ENCODE data around the gene TTC21A. TPM values are rescaled to one million over a fixed set of nuclear protein-coding genes. Genes with fewer than 3 reads are reported as not detected.
A peak's percentile ranks its signal among the peaks of the same experiment; 100 is the strongest.

The TTC21A gene
- total RNA-seq, 1 donor from 2014 or later: 16.1 TPM

GRCh38 chr3:39125841-39126500 is 18.5 kb downstream of the TTC21A start:
- Mint-ChIP-seq H3K27ac (peak overlapping the region; percentile 88), H3K4me3 (ENCODE audit: low read depth) (no peak overlapping the region), H3K9me3 (ENCODE audit: low read depth) (no peaks in the 10 kb centered on the region), H3K36me3 (ENCODE audit: insufficient read depth) (peaks cover 1% of the 10 kb centered on the region), H3K4me1 (ENCODE audit: low read depth) (peaks cover 27% of the 10 kb centered on the region), H3K27me3 (no peaks in the 10 kb centered on the region)
- no peak for DNase-seq (ENCODE audit: low spot score, unreplicated experiment)
- TF ChIP-seq CTCF (IDR thresholded peaks at IDR 0.05; ENCODE audit: unreplicated experiment): no peak

GRCh38 chr3:39126532-39127071 is 19.1 kb downstream of the TTC21A start:
- Mint-ChIP-seq H3K4me3 (ENCODE audit: low read depth) (no peak overlapping the region), H3K9me3 (ENCODE audit: low read depth) (no peaks in the 10 kb centered on the region), H3K27me3 (no peaks in the 10 kb centered on the region), H3K4me1 (ENCODE audit: low read depth) (peaks cover 33% of the 10 kb centered on the region), H3K36me3 (ENCODE audit: insufficient read depth) (peaks cover 1% of the 10 kb centered on the region), H3K27ac (peak overlapping the region; percentile 82)
- no peak for DNase-seq (ENCODE audit: low spot score, unreplicated experiment)
- TF ChIP-seq CTCF (IDR thresholded peaks at IDR 0.05; ENCODE audit: unreplicated experiment): peak; percentile 62

- H3K4me1 Mint-ChIP-seq (ENCODE audit: low read depth): peaks cover 36% of the 10 kb centered on the region
- no peak for TF ChIP-seq CTCF (IDR thresholded peaks at IDR 0.05; ENCODE audit: unreplicated experiment)
- H3K9me3 Mint-ChIP-seq (ENCODE audit: low read depth): no peaks in the 10 kb centered on the region
- no peak for DNase-seq (ENCODE audit: low spot score, unreplicated experiment)
- H3K27ac Mint-ChIP-seq: peak overlapping the region; percentile 48
- H3K4me3 Mint-ChIP-seq (ENCODE audit: low read depth): no peak overlapping the region
- no peaks in the 10 kb centered on the region for H3K27me3 Mint-ChIP-seq
- H3K36me3 Mint-ChIP-seq (ENCODE audit: insufficient read depth): no peaks in the 10 kb centered on the region
Observed at GRCh38 chr3:39127269-39127907, 19.9 kb downstream of the TTC21A start.

GRCh38 chr3:39127908-39128304 is 20.4 kb downstream of the TTC21A start:
- no peak overlapping the region for H3K4me3 Mint-ChIP-seq (ENCODE audit: low read depth)
- H3K27me3 Mint-ChIP-seq: no peaks in the 10 kb centered on the region
- H3K27ac Mint-ChIP-seq: no peak overlapping the region
- no peak for TF ChIP-seq CTCF (IDR thresholded peaks at IDR 0.05; ENCODE audit: unreplicated experiment)
- H3K9me3 Mint-ChIP-seq (ENCODE audit: low read depth): no peaks in the 10 kb centered on the region
- no peaks in the 10 kb centered on the region for H3K36me3 Mint-ChIP-seq (ENCODE audit: insufficient read depth)
- peaks cover 38% of the 10 kb centered on the region for H3K4me1 Mint-ChIP-seq (ENCODE audit: low read depth)
- no peak for DNase-seq (ENCODE audit: low spot score, unreplicated experiment)

GRCh38 chr3:39128951-39129350 is 21.5 kb downstream of the TTC21A start:
- no peak for DNase-seq (ENCODE audit: low spot score, unreplicated experiment)
- TF ChIP-seq CTCF (IDR thresholded peaks at IDR 0.05; ENCODE audit: unreplicated experiment): no peak
- peaks cover 7% of the 10 kb centered on the region for H3K27me3 Mint-ChIP-seq
- H3K36me3 Mint-ChIP-seq (ENCODE audit: insufficient read depth): peaks cover 5% of the 10 kb centered on the region
- no peaks in the 10 kb centered on the region for H3K9me3 Mint-ChIP-seq (ENCODE audit: low read depth)
- peaks cover 38% of the 10 kb centered on the region for H3K4me1 Mint-ChIP-seq (ENCODE audit: low read depth)
- H3K4me3 Mint-ChIP-seq (ENCODE audit: low read depth): no peak overlapping the region
- H3K27ac Mint-ChIP-seq: no peak overlapping the region
